GM19238 (cell line): Measurements from ENCODE around the gene PPP1R15A.
"Not testable (repeated sequence)": the region's sequence is repeated elsewhere in the genome, so short reads cannot be mapped to it uniquely, and the experiment has no call there.

Experiments
- DNase-seq: peaks from one replicate; pipeline ENCODE4 v3.0.0; 2011; ENCODE audit warnings: low spot score; ENCODE audit not compliant: insufficient read length

The PPP1R15A gene

DNA sequence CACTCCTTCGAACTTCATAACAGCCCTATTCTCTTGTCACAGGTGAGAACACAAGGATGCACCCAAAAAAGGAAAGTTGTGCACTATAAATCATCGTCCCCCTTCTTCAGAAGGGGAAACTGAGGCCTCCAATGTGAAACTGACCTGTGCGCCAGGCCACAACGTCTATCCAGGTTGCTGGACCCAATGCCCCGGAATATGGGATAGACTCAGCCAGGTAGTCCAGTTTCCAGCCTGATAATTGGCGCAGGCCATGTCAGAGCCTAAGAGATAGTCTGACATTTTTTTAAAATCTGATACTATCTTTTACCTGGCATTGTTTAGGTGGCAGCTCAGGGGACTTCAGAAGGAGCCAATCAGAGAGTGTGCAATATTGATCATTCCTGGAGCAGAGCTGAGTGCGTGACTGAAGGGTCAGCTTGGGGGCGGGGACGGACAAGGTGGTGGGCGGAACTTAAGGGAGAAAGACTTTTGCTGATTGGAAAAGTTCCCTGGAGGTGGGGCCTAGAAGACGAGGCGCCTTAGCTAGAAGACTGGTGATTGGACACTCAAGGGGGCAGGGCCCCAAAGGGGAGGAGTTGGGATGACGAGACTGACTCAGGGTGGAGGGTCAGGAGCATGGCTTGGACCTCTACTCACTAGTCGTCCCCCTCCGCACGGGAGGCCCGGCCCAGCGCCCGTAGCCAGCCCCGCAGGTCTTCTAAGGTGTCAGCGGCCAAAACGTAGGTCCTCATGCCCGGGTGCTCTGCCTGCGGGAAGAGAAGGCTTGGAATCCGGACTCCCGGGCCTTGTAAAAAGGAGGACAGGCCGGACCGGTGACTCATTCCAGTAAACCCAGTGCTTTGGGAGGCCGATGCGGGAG is 12.3 kb upstream of the PPP1R15A start:
- DNase-seq: no peak

DNA sequence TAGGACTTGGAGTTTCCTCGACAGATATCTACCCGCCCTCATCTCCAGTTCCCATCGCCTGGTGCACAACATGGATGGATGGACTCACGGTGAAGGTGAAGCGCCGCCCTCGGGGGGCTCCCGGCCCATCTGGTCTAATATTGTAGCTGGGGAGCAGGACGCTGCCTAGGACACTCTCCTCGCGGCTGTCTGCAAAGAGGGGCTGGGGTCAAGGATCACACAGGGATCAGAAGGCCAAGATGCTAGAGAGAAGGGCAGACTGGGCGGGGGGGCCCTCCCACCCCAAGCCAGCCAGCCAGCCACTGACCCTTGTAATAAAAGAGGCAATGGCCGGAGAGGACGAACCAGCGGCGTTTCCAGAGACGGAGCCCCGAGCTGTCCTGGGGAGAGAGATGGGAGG is 10.9 kb upstream of the PPP1R15A start:
- DNase-seq: no peak

DNA sequence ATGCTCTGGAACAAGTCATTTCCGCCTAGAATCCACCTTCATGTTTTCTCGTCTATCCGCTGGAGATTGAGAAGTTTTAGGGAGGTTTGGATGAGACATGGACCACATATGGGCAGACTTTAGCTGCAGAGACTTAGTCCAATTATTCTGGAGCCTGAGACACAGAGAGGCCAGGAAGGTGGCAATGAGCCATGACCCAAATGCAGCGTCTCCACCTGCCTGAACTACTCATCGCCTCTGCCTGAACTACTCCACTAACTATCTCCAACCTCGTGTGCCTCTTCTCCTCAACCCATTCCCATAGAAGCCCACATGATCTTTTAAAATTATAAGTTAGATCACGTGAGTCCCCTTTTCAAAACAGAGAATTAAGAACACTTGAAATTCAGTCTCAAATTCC is 9.4 kb upstream of the PPP1R15A start:
- DNase-seq: no peak

DNA sequence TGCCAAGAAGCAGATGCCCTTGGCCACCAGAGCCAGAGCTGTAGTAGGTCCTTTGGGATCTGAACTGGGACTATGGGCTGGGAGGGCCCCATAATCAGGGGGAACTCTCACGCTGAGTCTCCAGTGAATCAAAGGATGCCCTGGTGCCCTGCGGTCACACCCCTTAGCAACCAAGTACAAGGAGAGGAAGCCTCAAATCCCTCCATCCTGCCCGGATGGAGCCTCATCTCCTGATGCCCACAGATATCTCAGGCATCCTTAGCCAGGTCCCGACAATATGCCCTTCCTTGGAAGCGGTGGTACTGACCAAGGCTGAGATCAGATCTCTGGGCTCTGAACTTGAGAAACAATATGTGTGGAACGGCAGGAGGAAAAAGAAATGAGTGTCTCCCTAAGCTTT is 5.5 kb upstream of the PPP1R15A start:
- no peak for DNase-seq

DNA sequence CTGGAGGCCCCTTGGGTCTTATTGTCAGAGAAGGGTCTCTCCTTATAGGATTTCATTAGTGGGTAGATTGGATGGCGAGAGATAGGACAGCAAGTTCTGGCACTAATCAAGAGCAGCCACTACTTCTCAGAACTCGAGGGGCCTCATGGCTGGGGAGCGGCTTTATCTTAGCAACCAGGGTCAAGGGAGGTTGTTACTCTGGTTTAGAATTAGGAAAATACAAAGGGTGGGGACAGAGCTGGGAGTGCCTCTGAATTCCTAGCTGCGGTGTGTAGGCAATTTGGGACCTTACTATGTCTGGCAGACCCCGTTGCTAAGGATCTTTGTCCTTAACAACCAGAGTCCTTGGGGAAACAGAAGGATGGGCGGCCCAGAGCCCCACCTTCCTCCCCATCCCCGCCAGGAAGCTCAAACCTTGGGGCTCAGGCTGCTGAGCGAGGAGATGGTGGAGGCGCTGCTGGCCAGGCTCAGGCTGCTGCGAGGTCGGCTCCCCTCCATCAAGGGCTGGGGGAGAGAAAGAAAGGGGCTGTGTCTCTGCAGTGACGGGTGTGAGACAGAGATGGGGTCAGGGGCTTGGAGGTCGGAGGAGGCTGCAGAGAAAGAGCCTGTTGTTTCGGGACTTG is 5.0 kb upstream of the PPP1R15A start:
- DNase-seq: no peak

DNA sequence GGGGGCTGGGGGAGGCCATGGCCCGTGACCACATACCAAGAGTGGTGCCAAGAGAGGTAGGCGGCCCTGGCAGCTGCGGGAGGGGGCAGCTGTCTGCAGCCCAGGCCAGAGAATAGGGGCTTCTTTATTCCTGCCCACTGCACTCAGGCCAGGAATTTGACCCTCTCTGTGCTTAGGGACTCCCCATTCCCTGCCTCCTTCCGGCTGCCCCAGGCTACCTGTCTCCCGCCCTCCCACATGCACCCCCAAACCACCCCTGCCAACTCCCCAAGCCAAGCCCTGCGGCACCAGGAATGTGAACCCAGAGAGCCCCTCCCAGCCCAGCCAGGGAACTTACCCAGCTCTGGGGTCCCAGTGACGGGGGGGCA is 4.5 kb upstream of the PPP1R15A start:
- no peak for DNase-seq

DNA sequence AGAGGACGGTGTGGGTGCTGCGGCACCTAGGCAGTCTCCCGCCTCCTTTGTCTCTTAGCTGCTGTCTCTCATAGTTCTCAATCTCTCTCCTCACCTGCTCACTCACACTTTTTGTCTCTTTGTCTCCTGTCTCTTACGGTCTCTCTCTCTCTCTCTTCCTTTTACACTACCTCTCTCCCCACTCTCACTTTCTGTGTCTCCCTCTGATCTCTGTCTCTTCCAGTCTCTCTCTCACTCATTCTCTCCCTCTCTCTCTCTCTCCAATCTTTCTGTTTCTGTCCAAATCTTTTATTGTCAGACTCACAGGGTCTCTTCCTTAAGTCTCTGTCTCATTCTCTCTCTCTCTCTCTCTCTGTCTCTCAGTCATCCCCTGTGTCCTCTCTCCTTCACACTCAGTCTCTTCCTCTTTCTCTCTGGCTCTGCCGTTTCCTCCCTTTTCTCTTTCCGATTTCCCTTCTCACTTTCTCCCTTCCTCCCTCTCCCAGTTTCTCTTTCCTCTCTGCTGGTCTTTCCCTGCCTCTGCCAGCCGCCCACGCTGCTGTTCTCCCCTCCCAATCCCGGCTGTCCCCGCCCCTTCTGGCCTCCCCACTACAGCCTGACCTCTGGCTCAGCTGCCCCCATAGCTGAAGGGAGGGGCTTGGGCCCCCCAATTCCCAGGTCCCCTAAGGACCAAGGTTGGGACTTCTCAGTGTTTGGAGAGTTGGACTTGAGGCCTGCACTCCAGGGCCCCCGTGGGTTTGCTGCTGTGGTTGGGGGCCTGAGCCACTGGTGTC is 3.9 kb upstream of the PPP1R15A start, which contains the start of gene PLEKHA4:
PLEKHA4 (minus strand) TSS at position 504 of the 773 bp plus-strand sequence. CDS start 997 bp downstream, outside the sequence.
- DNase-seq: no peak

DNA sequence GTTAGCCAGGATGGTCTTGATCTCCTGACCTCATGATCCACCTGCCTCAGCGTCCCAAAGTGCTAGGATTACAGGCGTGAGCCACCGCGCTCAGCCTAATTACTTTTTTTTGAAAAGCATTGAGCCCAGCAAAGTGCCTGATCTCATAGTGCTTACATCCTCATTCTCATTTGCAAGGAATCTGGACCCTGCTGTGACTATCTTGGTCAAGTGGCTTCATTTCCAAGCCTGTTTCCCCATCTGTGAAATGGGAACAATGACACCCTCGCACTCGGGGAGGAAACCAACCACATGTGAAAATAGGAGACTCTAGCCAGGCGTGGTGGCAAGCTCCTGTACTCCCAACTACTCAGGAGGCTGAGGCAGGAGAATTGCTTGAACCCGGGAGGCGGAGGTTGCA is 2.2 kb upstream of the PPP1R15A start:
- DNase-seq: no peak

- not testable (repeated sequence) for DNase-seq
Measured at GRCh38 chr19:48871471-48872181, 595 bp upstream of the PPP1R15A start.

DNA sequence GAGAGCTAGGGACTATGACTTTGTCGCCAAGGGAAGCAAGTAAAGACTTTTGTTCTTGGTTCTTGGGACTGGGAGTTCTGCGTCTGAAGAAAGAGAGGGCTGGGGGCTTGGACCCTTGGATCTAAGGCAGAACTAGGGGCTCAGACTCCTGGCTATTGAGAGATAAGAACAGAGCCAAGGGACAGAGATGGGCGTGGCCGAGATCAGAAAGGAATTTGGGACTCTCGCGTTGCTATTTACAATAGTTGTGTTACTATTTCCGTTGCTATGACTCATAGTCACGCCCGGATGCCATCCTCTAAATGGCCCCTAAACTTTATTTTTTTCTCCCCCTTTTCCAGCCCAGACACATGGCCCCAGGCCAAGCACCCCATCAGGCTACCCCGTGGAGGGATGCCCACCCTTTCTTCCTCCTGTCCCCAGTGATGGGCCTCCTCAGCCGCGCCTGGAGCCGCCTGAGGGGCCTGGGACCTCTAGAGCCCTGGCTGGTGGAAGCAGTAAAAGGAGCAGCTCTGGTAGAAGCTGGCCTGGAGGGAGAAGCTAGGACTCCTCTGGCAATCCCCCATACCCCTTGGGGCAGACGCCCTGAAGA is 759 bp downstream of the PPP1R15A start:
- peak; percentile 58 for DNase-seq

DNA sequence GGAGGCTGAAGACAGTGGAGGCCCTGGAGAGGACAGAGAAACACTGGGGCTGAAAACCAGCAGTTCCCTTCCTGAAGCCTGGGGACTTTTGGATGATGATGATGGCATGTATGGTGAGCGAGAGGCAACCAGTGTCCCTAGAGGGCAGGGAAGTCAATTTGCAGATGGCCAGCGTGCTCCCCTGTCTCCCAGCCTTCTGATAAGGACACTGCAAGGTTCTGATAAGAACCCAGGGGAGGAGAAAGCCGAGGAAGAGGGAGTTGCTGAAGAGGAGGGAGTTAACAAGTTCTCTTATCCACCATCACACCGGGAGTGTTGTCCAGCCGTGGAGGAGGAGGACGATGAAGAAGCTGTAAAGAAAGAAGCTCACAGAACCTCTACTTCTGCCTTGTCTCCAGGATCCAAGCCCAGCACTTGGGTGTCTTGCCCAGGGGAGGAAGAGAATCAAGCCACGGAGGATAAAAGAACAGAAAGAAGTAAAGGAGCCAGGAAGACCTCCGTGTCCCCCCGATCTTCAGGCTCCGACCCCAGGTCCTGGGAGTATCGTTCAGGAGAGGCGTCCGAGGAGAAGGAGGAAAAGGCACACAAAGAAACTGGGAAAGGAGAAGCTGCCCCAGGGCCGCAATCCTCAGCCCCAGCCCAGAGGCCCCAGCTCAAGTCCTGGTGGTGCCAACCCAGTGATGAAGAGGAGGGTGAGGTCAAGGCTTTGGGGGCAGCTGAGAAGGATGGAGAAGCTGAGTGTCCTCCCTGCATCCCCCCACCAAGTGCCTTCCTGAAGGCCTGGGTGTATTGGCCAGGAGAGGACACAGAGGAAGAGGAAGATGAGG is 1.5 kb downstream of the PPP1R15A start:
- no peak for DNase-seq

DNA sequence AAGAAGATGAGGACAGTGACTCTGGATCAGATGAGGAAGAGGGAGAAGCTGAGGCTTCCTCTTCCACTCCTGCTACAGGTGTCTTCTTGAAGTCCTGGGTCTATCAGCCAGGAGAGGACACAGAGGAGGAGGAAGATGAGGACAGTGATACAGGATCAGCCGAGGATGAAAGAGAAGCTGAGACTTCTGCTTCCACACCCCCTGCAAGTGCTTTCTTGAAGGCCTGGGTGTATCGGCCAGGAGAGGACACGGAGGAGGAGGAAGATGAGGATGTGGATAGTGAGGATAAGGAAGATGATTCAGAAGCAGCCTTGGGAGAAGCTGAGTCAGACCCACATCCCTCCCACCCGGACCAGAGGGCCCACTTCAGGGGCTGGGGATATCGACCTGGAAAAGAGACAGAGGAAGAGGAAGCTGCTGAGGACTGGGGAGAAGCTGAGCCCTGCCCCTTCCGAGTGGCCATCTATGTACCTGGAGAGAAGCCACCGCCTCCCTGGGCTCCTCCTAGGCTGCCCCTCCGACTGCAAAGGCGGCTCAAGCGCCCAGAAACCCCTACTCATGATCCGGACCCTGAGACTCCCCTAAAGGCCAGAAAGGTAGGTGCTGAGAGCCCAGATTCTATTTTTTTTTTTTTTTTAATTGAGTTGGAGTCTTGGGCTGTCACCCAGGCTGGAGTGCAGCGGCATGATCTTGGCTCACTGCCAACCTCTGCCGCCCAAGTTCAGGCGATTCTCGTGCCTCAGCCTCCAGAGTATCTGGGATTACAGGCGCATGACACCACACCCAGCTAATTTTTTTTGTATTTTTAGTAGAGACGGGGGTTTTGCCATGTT is 2.3 kb downstream of the PPP1R15A start:
- DNase-seq: no peak

DNA sequence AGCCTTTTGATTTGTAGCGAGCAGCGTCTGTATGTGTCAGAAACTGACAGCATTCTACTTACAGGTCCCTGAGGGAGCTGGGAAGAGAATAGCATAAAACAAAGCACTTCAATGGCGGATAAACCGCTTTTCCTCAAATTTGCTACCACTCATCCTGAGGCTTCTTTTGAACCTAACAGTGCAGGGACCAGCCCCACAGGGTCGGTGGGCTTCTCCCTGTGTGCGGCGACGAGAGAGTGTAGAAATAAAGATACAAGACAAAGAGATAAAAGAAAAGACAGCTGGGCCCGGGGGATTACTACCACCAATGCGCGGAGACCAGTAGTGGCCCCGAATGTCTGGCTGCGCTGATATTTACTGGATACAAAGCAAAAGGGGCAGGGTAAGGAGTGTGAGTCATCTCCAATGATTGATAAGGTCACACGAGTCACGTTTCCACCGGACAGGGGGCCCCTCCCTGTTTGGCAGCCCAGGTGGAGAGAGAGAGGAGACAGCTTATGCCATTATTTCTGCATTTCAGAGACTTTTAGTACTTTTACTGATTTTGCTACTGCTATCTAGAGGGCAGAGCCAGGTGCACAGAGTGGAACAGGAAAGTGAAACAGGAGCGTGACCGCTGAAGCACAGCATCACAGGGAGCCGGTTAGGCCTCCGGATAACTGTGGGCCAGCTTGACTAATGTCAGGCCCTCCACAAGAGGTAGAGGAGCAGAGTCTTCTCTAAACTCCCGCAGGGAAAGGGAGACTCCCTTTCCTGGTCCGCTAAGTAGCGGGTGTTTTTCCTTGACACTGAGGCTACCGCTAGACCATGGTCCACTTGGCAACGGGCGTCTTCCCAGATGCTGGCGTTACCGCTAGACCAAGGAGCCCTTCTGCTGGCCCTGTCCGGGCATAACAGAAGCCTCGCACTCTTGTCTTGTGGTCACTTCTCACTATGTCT is 4.1 kb downstream of the PPP1R15A start:
- DNase-seq: not testable (repeated sequence)

GRCh38 chr19:48877855-48878195 is 5.6 kb downstream of the PPP1R15A start:
- DNase-seq: no peak

GRCh38 chr19:48878196-48879024 is 6.2 kb downstream of the PPP1R15A start:
- DNase-seq: no peak

GRCh38 chr19:48879025-48879637 is 6.9 kb downstream of the PPP1R15A start:
- no peak for DNase-seq

DNA sequence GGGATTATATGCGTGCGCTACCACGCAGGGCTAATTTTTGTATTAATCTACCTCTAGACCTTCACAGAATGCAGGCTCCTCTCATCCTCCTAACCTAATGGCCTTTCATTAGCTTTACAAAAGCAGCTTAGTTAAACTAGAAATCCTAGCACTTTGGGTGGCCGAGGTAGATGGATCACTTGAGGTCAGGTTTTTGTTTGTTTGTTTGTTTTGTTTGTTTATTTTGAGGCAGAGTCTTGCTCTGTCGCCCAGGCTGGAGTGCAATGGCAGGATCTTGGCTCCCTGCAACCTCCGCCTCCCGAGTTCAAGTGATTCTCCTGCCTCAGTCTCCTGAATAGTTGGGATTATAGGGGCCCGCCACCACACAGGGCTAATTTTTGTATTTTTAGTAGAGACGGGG is 7.5 kb downstream of the PPP1R15A start:
- DNase-seq: not testable (repeated sequence)
